NCI-H226 (cell line): ENCODE data around the gene C15orf61.

Experiments used
- DNase-seq: peaks from one replicate; pipeline ENCODE4 v3.0.0-alpha.2; 2015

C15orf61 gene

GRCh38 chr15:67515090-67515489, 5.8 kb upstream of the C15orf61 start:
- DNase-seq: no peak

GRCh38 chr15:67515557-67515956, 5.4 kb upstream of the C15orf61 start:
- DNase-seq: no peak

- no peak for DNase-seq
Measured at GRCh38 chr15:67520321-67521028, 456 bp upstream of the C15orf61 start.

- no peak for DNase-seq
Measured at GRCh38 chr15:67521783-67522568, 1.0 kb downstream of the C15orf61 start.

GRCh38 chr15:67523330-67523729, 2.4 kb downstream of the C15orf61 start:
- DNase-seq: no peak

GRCh38 chr15:67524235-67524634, 3.3 kb downstream of the C15orf61 start:
- DNase-seq: no peak

DNA sequence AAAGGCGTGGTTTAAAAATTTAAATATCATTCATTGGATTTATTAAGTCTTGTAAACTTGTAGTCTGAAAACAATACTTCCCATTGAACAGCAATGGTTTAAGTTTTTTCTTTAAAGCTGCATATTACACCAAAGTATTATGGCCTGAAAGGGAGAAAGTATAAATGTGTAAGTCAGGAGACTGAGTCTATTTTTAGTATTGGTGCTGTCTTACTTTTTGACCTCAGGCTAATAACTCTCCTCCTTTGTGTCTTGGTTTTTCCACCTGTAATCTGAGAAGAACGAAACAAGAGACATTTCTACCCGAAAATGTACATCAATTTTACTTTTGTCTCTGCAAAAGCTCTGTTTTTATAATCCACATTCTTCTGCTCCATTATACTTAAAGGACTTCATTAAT, 7.6 kb downstream of the C15orf61 start:
- no peak for DNase-seq

DNA sequence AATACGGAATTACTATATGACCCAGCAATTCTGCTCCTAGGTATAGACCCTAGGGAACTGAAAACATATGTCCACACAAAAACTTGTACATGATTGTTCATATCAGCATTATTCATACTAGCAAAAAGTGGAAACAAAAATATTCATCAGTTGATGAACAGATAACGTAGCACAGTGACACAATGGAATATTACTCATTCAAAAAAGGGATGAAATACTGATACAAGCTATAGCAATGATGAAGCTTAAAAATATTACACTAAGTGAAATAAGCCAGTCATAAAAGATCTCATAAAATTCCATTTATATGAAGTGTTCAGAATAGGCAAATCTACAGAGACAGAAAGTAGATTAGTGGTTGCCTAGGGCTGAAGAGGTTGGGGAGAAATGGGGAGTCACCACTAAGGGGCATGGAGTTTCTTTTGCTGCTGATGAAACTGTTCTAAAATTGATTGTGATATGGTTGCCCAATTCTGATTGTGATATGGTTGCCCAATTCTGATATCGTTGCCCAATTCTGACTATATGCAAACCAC, 10.5 kb downstream of the C15orf61 start:
- peak; percentile 92 for DNase-seq

DNA sequence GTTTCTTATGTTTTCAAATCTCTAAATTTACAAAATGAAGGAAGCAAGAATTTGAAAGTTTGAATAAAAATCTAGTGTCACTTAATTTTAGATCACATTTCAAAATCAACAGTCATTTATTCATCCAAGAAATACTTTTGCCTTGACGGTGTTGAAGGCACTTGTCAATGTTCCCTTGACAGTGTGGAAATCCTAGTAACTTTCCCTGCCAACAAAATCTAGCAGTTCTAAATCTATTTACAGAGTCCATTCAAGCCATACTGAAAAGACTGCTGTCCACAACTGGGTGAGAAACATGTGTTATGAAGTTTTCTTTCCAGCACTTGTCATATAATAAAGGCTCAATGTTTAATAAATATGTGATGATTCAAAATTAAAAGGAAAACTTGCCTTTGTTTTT, 12.9 kb downstream of the C15orf61 start:
- DNase-seq: no peak

- DNase-seq: no peak
Measured at GRCh38 chr15:67534360-67534759, 13.4 kb downstream of the C15orf61 start.

DNA sequence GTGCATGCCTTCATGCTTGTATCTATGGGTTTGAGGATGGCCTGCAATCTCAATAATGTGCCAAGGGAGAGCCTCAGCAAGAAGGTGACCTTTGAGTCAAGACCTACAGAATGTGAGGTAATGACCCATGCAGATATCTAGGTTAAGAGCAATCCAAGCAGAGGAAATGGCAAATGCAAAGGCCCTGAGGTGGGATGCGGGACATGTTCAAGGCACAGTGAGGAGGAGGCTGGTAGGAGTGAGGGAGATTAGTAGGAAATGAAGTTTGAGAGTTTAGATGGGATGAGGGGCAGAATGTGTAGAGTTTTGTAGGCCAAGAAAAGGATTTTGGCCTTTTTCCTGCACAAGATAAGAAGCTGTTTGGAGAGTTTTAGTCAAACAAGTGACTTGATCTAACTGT, 16.8 kb downstream of the C15orf61 start:
- DNase-seq: no peak

DNA sequence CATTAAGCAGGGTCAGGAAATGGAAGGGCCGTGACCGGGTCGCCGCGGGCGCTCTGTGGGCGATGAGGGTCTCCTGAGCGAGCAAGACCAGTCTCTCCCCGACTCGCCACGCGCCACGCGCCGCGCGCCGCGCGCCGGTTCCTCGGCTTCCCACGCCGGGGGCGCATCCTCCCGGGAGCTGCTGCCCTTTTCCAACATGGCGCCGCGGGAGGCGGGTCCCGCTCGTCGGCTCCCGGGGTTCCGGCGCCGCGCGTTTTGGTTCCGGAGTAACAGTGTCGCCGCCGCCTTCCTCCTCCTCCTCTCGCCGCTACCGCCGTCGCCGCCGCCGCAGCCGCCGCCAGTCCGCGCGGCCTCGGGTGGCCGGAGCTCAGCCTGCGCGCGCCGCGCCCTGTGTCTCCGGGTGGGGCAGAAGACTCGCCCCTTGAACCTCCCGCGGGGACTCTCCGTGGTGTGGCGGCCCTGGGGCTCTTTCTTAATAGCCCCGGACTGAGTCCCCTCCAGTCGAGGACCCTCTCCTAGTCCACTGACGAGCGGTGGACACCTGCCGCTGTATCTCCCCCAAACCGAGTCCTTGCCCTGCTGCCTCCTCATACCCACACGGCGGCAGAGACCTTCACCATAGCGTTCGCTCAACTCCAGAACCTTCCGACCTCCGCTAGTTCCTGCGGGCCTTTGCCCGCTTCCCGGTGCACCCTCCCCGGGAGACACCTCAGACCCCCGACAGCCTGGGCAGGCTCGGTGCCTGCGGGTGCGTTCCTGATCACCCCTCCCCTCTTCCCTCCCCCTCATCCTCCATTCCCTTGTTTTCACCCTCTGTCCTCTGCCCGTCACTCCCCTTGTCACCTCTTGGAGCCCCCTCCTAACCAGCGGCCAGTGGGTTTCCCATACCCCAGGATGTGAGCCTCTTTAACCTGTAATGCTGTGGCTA, 21.8 kb downstream of the C15orf61 start, which contains the start of gene MAP2K5:
MAP2K5 (plus strand) TSS at position 284 of the 928 bp plus-strand sequence; CDS start at position 917, 633 bp downstream.
- DNase-seq: peak; percentile 71

- no peak for DNase-seq
Measured at GRCh38 chr15:67543348-67543718, 22.4 kb downstream of the C15orf61 start.

DNA sequence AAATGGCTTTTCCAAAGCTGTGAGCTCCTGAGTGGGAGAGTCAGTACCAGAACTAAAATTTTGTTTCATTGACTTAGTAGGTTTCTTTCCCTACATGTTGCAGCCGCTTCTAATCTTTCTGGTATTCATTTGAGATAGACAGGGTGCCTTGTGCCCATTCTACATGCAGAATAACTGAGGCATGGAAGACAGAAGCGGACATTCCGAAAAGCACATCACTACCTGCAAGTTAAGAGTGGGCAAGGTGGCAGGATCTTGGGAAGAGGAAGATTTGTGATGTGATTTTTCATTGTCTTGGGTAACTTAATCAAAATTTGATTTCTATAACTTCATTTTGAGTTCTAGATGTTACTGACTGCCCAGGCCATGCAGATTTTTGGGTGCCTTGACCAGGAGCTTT, 23.5 kb downstream of the C15orf61 start:
- DNase-seq: no peak

DNA sequence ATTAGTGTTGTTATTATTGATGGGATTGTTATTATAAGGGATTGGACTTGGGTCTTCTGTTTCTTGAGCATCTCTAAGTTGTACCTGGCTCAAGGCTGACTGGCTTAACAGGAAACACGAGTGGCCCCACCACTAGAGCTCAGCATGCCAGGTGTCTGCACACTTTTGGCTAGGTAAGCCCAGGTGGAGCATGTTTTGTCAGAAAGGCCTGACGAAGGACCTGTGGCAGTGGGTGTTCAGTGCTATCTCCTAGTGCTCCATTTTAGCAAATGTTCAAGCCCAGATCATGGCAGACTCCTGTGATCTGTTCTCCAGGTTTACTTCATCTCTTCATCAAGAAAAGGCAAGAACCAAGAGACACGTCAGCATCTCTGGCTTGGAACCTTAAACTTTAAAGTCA, 24.9 kb downstream of the C15orf61 start:
- DNase-seq: no peak

DNA sequence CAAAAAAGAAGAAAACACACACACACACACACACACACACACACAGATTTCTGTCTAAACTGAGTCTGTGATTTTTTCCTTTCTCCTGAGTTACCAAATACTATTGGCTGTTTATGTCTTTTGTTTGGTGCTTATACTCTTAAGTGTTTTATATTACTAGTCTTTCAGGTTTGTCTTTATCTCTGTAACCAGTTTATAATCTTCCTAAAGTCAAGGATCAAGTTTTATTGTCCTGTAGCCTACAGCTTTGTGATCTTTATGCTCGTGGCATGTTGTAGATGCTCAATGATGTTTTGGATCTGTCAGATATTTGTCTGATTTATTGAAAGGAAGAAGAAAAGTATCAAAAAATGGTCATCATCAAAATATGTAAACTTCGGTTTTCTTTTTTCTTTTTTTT, 26.1 kb downstream of the C15orf61 start:
- DNase-seq: no peak

- DNase-seq: no peak
Measured at GRCh38 chr15:67547836-67548235, 26.9 kb downstream of the C15orf61 start.

DNA sequence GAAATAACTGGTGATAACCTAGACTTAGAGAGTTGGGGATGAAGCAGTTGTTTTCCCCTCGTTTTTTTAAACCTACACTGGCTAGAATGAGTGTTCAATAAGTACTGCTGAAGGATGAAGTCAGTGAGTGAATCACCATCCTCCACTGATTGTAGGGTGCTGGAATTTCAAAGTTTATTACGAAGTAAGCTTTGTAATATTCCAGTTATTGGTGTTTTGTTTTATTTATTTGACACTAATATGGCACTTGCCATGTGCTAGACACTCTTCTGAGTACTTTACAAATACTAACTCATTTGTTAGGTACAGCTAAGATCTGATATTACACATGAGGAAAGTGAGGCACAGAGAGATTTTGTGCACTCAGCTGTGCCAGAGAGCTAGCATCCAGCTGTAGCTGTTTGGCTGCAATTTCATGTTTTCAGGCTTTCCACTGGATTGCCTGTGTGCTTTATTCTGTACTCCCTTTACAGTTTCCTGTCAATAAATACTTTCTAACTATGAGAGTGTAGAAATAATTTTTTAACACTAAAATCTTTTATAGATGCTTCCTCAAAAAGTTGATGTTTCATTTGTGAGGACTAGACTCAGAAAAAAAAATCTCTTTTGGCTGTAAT, 27.4 kb downstream of the C15orf61 start:
- no peak for DNase-seq

DNA sequence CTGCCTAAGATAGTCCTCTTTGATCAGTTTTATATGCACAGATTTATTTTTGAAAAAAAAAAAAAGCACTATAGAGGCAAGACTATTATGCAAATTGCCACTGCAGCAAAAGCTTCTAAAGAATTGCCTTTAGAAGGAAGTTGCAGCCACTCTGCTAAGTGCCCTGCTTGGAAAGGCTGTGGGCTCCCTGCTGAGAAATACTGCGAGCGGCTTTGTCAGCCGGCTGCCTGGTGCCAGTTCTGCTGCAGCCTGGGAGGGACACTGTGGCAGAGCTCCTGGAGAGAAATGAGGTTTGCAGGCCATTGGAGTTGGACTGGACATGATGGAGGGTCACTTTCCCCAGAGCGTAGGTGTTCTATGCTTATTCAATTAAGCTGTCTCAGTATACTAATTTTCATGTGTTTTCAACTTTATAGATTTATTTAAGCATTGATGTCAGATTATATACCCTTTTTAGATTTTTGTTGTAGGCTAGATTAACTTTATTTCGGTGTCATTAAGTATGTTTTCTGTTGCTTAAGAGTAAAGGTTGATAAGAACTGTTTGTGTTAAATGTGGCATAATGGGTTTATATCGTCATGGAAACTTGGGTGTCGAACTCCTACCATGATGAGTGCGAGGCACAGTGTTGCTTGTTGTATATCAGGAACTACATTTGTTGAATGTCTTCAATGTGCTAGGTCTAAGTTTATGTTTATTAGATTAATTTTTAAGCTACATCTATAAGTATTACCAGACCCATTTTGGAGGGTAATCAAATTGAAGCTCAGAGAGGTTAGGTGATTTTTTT, 28.1 kb downstream of the C15orf61 start:
- DNase-seq: no peak

DNA sequence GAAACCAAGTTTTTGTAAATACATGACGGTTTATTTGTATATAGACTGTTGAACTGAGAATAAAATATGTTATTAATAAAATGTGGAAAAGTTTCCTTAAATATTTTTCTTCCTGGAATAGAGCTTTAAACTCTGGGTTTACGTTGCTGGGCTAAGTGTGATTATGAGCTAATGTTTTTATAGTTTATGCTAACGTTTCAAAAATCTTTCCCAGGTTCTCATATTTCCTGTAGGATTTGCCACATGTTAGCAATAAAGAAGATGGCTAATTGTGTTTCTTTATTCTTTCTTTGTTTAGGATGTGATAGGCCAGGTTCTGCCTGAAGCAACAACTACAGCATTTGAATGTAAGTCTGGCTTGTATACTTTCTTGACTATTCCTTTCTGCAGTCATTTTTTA, 28.8 kb downstream of the C15orf61 start:
- DNase-seq: no peak

- no peak for DNase-seq
Measured at GRCh38 chr15:67550522-67550921, 29.6 kb downstream of the C15orf61 start.
